ENCODE results near the gene OR4F17. TPM values are rescaled to one million over a fixed set of nuclear protein-coding genes. Genes with fewer than 3 reads are reported as not detected.
"Not testable (repeated sequence)": the region's sequence is repeated elsewhere in the genome, so short reads cannot be mapped to it uniquely, and the experiment has no call there.

The OR4F17 gene
- total RNA-seq, result not detected
- 0 reads per million in 2 donors for total RNA-seq

- ATAC-seq; DNase-seq; H3K4me3 Mint-ChIP-seq; H3K27ac Mint-ChIP-seq; H3K4me1 Mint-ChIP-seq; H3K36me3 Mint-ChIP-seq (ENCODE audit: low read depth); H3K27me3 Mint-ChIP-seq; H3K9me3 ChIP-seq (ENCODE audit: control insufficient read depth, low read length, poor library complexity, severe bottlenecking): not testable (repeated sequence)
Measured at GRCh38 chr19:106804-107203, at the start of gene OR4F17. Gene OR4F17, plus strand, starts transcription at chr19:107104. Its CDS starts 3,575 bp downstream, at chr19:110679.

- not testable (repeated sequence) for ATAC-seq, H3K27me3 Mint-ChIP-seq
Measured at GRCh38 chr19:70793-71192, 36.1 kb upstream of the OR4F17 start.

DNA sequence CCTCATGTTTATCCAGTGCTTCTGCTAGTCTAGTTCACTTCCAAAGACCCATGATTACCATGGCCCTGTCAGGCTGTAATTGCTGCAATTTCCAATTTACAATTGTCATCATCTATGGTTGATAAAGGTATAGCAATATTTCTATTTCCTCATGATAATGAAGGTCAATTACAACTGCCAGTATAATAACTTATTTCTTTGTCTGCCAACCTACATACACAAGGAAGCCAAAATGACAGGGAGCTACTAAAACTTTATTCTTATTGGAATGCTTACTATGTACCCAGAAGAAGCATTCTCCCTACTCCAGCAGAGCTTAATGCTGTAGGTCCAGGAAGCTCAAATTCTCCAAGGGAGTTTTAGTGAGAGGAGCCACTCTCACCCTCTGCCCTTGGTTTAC is 24.0 kb upstream of the OR4F17 start:
- DNase-seq; H3K4me3 Mint-ChIP-seq; H3K27me3 Mint-ChIP-seq; H3K4me1 Mint-ChIP-seq; H3K27ac Mint-ChIP-seq; ATAC-seq; H3K9me3 ChIP-seq (ENCODE audit: control insufficient read depth, low read length, poor library complexity, severe bottlenecking); H3K36me3 Mint-ChIP-seq (ENCODE audit: low read depth): not testable (repeated sequence)

More at GRCh38 chr19:70793-71192, 36.1 kb upstream of the OR4F17 start:
- not testable (repeated sequence) for H3K27ac Mint-ChIP-seq; H3K36me3 Mint-ChIP-seq (ENCODE audit: low read depth); H3K9me3 ChIP-seq (ENCODE audit: control insufficient read depth, low read length, poor library complexity, severe bottlenecking); H3K4me1 Mint-ChIP-seq; H3K4me3 Mint-ChIP-seq
- DNase-seq, result peak; percentile 7 to 33 (median 14)

- ATAC-seq, H3K27me3 Mint-ChIP-seq: not testable (repeated sequence)
Measured at GRCh38 chr19:83626-84025, 23.3 kb upstream of the OR4F17 start.

DNA sequence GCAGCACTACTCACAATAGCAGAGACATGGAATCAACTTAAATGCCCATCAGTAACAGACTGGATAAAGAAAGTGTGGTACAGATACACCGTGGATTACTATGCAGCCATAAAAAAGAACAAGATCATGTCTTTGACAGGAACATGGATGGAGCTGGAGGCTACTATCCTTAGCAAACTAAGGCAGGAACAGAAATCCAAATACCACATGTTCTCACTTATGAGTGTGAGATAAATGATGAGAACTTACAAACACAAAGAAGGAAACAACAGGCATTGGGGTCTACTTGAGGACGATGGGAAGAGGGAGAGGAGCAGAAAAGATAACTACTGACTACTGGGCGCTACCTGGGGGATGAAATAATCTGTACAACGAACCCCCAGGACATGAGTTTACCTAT is 16.2 kb upstream of the OR4F17 start:
- H3K36me3 Mint-ChIP-seq (ENCODE audit: low read depth); DNase-seq; ATAC-seq; H3K4me3 Mint-ChIP-seq; H3K27ac Mint-ChIP-seq; H3K4me1 Mint-ChIP-seq; H3K9me3 ChIP-seq (ENCODE audit: control insufficient read depth, low read length, poor library complexity, severe bottlenecking): not testable (repeated sequence)
- peaks cover 11% of the 10 kb centered on the region for H3K27me3 Mint-ChIP-seq

More at GRCh38 chr19:83626-84025, 23.3 kb upstream of the OR4F17 start:
- H3K9me3 ChIP-seq (ENCODE audit: control insufficient read depth, low read length, poor library complexity, severe bottlenecking); H3K36me3 Mint-ChIP-seq (ENCODE audit: low read depth); H3K4me3 Mint-ChIP-seq; H3K4me1 Mint-ChIP-seq; H3K27ac Mint-ChIP-seq; DNase-seq: not testable (repeated sequence)

GRCh38 chr19:94794-95193 is 12.1 kb upstream of the OR4F17 start:
- DNase-seq; H3K36me3 Mint-ChIP-seq (ENCODE audit: low read depth); H3K27ac Mint-ChIP-seq; H3K4me3 Mint-ChIP-seq; H3K9me3 ChIP-seq (ENCODE audit: control insufficient read depth, low read length, poor library complexity, severe bottlenecking); H3K4me1 Mint-ChIP-seq; ATAC-seq; H3K27me3 Mint-ChIP-seq: not testable (repeated sequence)

DNA sequence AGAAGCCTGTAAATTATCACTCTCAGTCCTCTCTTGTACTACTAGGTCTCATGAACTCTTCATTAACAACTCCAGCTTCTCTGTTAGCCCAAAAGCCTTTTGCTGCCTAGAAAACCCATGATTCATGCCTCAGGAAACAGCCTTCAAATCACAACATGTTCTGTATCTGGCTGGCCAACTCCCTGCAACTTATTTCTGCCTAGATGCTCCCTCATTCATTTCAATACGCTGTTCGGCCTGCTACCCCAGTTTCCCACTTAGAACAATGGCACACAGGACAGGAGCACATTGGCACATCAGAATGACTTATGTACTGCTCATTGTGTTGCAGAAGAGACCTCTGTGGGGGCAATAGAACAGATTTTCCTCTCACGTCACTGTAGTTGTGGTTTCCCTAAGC is 9.3 kb upstream of the OR4F17 start:
- not testable (repeated sequence) for H3K27me3 Mint-ChIP-seq; H3K27ac Mint-ChIP-seq; H3K4me1 Mint-ChIP-seq; H3K36me3 Mint-ChIP-seq (ENCODE audit: low read depth); ATAC-seq; H3K9me3 ChIP-seq (ENCODE audit: control insufficient read depth, low read length, poor library complexity, severe bottlenecking); DNase-seq; H3K4me3 Mint-ChIP-seq

DNA sequence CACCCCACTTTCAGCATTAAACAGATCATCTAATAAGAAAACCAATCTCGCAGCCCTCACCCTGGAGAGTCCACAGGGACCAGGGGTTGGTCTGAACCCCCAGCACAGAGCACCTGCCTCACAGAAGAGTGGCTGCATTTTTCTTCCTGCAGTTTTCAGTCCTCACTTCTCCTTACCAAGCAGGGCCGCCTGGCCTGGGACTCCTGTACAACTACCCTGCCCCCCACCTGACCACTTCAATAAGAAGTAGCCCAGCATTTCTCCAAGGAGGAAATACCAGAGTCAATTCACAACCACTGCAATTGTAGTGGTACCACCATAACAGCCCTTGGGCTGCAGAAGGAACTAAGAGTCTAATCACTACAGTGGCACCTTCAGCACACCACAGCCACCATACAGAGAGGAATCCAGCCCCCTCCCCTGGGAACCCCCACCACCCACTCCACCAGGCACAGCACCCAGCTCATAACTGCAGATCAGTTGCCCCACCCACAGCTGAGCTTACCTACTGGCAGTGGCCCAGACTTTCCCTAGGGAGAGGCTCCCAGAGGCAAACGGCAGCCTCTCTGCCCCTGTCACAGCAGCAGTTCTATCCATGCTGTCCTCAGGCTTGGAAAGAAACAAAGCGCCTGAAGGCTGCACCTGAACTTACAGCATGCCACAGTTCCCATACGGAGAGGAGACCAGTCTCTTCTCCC is 13.7 kb downstream of the OR4F17 start:
- H3K36me3 Mint-ChIP-seq (ENCODE audit: low read depth); H3K4me1 Mint-ChIP-seq; DNase-seq; H3K27me3 Mint-ChIP-seq; ATAC-seq; H3K9me3 ChIP-seq (ENCODE audit: control insufficient read depth, low read length, poor library complexity, severe bottlenecking); H3K4me3 Mint-ChIP-seq; H3K27ac Mint-ChIP-seq: not testable (repeated sequence)

Other genes with a start within 250 kb of the OR4F17 start
- gene PLPP2, start 184.3 kb downstream of the OR4F17 start, total RNA-seq, result 1 to 10 TPM in 1 of 2 donors, under 1 TPM in 1; 0.60 to 2.3 TPM
- gene MIER2, start 237.7 kb downstream of the OR4F17 start, total RNA-seq, result 10 to 100 TPM; 13.1 to 13.8 TPM

Data from T-helper 17 cell (primary cell).